ENCODE measurements around the gene ERRFI1.

ERRFI1 gene

DNA sequence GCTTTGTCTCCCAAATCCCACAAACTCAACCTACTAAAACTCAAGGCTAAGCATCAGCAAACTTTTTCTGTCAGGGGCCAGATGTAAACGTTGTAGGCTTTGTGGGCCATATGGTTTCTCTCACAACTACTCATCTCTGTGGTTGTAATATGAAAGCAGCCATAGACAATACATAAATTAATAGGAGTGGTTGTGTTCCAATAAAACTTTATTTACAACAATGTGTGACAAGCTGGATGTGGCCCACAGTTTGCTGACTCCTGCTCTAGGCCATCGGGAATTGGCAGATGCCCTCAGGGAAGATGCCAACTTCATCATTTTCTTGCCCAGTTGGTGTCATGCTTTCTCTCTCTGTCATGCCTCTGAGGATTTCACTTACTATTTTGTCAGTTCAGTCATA lies 17.5 kb upstream of the ERRFI1 start:
- no peak for DNase-seq (ENCODE audit: low read depth)

DNA sequence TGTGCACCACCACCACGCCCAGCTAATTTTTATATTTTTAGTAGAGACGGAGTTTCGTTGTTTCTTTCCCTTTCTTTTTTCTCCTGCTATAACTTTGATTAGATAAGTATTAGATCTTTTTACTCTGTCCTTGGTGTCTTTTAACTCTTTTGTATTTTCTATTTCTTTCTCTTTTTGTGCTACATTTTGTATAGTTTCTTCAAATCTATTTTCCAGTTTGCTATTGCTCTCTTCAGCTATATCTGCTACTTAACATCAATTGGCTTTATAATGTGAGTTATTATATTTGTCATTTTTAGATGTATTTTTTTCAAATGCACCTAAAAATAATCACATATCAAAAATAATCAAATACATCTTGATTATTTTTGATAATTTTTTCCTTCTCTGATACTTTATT lies 16.0 kb upstream of the ERRFI1 start:
- no peak for DNase-seq (ENCODE audit: low read depth)

DNA sequence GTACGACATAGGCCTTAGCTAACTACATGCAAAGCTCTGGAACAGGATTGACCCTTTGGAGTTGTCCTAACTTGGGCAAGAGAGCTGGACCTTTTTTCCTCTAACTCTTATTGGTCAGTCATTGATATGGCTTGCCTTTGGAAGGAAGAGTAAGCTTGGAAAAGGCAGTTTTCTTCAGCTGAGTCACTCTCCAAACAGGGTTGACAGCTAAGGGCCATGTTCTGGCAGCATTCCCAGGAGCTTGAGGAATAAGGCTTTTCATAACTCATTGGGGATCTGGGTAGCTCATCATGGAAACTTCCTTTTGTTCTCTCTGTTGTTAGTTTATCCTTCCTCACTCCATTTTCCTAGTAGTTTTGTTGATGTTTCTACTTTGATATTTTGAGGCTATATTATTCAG lies 14.5 kb upstream of the ERRFI1 start:
- peak; percentile 98 for DNase-seq (ENCODE audit: low read depth)

GRCh38 chr1:8039071-8039470 lies 13.0 kb upstream of the ERRFI1 start:
- no peak for DNase-seq (ENCODE audit: low read depth)

DNA sequence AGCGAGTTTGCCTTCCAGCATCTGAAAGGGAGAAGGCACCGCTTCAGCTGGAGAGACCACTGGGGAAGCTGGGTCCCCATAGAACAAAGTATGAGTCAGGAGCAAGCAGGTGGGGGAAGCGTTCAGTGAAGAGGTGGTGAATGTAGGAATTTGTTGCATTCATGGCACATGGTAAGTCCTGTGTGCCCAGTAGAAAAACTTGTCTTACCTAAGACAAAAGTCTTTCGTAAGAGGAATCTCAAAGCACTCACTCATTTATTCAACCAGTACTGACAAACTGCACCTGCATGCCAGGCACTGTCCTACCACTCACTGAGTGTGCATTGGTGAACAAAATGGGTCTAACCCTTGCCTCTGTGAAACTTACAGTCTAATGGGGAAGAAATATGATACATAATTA lies 9.2 kb upstream of the ERRFI1 start:
- DNase-seq (ENCODE audit: low read depth): no peak

DNA sequence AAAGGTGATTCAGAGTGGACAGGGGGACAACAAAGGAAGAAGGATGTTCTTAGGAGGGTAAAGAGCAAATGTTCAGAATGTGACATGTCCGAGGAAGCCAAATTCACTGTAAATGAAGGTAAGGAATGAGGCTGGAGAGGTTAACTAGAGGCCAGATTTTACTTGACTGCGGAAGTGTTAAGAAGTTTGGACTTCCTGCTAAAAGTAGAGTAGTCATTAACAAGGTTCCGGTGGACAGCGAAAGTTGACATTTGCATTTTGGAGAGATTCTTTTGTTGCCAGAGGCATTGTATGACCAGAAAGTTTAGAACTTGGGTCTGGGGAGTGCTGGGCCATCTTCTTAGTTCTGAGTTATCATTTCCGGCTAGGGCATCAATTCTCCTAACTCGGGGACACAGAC lies 7.2 kb upstream of the ERRFI1 start:
- no peak for DNase-seq (ENCODE audit: low read depth)

DNA sequence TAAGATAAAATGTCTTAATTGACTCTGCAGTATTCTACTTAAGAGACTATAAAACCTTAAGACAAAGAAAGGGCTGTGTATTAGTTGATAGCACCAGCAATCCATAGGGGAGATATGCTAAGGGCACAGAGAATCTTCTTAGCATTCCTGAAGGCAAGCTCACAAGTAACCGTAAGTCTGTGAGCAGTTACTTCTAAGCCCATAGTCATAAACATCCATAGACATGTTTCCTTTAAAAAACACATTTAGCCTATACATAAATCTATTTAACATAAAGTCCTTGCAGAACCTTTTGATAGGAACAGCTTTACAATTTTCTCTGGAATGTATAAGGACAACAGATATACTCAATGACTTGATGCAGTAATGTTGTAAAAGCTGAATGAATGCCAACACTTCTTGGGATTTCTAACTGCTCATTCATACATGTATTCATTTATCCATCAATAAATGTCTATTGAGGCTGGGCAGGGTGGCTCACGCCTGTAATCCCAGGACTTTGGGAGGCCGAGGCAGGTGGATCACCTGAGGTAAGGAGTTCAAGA lies 6.3 kb upstream of the ERRFI1 start:
- peak; percentile 26 for DNase-seq (ENCODE audit: low read depth)

DNA sequence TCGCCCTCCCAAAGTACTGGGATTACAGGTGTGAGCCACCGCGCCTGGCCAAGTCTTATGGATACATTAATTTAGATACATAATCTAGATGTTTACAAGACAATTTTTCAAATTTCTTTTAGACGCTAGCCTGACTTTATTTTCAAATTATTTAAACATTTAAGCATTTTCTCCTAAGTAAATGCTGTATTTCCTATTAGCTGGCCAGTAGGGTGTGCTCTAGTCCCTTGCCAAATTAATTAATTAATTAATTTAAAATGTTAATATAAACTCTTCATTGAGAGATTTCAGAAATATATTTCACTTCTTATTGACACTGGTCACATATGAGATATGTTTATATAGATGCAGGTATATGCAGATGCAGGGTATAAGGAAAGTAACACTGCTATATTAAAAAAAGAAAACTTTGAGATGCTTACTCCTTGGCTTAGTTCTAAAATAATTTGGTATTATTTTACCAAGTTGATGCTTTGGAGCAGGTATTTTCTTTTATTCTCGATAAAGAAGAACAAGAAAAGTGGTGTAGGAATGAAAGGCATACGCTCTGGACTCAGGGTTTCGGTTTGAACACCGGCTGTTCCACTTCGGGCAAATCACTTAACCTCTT lies 5.2 kb upstream of the ERRFI1 start:
- peak; percentile 70 for DNase-seq (ENCODE audit: low read depth)

GRCh38 chr1:8028571-8028910 lies 2.4 kb upstream of the ERRFI1 start:
- DNase-seq (ENCODE audit: low read depth): no peak

GRCh38 chr1:8027748-8028570 lies 1.9 kb upstream of the ERRFI1 start:
- peak; percentile 84 for DNase-seq (ENCODE audit: low read depth)

- peak; percentile 52 for DNase-seq (ENCODE audit: low read depth)
Measured at GRCh38 chr1:8026976-8027747, 1.1 kb upstream of the ERRFI1 start.

DNA sequence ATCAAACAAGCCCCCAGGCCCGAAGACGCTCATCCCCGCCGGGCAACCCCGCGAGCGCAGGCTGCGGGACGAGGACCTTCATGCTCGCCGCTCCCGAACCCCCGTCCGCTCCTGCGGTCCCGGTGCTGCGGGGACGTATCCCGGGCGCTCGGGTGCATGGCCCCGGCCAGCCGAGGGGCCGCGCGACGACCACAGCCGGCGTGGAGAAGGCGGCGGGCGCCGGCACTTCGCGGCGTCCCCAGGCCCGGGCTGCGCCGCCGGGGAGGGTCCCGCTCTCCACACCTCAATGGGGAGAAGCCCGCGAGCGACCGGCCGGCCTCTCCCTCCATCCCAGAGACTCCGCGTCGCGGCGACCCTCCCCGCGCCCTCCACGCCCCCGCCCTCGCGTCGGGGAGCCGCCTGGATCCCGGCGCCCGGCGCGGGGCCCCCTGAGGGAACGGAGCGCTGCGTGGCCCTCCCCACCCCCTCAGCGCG lies 401 bp downstream of the ERRFI1 start:
- DNase-seq (ENCODE audit: low read depth): no peak

DNA sequence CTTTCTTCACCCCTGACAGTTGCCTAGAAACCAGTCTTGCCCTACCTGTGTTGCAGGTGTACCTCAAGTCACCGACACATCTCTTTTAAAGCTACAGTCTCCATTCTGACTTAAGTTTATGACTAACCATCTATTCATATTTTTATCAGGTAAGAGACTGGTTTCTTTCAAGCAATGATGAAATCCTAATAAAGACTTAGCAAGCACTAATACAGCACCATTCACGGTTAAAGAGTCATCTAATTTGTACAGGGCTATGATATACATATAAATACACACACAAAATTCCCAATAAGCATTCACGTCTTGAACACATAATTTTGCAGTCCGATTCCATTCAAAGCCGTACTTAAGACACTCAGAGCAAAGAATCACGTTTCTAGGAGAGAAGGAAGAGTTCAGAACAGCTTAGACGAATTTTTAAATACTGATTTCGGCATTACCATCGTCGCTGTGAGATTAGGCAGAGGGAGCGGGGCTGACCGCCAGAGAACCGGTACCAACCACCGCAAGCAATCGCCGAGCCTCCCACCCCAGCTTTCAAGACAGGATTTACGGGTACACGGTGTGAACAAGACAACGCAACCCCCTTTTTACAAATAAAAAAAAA lies 943 bp downstream of the ERRFI1 start:
- DNase-seq (ENCODE audit: low read depth): peak; percentile 23

- DNase-seq (ENCODE audit: low read depth): no peak
Measured at GRCh38 chr1:8024329-8024728, 1.8 kb downstream of the ERRFI1 start.

GRCh38 chr1:8023995-8024313 lies 2.2 kb downstream of the ERRFI1 start:
- DNase-seq (ENCODE audit: low read depth): no peak

DNA sequence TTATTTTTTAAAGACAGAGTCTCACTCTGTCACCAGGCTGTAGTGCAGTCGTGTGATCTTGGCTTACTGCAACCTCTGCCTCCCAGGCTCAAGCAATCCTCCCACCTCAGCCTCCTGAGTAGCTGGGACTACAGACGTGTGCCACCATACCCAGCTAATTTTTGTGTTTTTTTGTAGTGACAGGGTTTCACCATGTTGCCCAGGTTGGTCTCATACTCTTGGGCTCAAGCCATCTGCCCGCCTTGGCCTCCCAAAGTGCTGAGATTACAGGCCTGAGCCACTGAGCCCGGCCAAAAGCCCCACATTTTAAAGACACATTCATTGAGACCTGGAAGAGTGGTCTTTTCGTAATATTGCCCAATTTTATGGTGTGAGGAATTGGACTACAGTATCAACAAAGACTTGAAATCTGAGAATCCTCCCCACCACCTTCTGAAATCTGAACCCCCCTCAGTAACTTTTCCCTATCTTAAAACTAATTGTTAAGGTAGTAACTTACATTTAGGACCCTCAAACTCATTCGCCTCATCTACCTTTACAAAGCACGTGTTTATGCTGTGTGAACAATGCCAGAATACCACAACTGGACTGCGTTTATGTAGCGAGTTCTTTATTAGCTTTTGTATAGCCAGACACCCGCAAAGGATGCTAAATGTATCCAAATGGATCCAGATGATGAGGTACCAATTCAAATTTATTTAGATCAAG lies 2.7 kb downstream of the ERRFI1 start:
- DNase-seq (ENCODE audit: low read depth): no peak

DNA sequence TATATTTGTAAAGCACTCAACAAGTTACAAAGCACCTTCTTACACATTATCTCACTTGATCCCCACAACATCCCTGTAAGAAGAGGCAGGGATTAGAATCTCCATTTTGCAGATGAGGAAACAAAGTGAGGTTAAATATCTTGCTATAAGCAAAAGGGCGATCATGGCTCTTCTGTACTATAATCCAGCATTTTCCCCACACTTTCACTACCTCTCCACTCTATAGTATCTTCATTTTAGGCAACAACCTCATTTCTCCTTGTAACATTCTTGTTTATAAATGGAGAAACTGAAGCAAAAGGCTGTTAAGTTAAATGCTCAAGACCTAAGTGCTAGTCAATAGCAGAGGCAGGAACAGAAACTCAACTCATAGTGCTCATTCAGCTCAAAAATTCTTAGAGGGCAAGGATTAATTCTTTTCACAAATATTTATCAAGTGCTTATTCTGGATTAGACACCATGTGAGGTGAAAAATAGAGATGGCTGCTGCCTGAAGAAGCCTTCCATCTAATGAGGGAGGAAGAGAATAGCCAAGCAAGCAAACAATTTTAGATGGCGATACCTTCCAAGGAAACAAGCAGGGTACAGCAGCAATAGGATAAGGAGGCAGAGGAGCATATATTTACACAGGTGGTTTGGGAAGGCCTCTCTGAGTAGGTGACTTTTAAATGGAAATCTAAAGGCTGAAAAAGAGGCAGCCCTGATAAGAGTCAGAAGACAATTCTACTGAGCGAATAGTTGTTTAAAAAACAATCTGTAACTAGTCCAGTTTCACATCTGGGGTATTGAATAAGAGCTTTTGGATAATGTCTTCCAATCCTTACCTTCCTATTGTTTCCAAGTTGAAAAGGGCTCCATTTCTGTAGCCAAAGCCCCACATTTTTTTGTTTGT lies 3.5 kb downstream of the ERRFI1 start:
- DNase-seq (ENCODE audit: low read depth): no peak

DNA sequence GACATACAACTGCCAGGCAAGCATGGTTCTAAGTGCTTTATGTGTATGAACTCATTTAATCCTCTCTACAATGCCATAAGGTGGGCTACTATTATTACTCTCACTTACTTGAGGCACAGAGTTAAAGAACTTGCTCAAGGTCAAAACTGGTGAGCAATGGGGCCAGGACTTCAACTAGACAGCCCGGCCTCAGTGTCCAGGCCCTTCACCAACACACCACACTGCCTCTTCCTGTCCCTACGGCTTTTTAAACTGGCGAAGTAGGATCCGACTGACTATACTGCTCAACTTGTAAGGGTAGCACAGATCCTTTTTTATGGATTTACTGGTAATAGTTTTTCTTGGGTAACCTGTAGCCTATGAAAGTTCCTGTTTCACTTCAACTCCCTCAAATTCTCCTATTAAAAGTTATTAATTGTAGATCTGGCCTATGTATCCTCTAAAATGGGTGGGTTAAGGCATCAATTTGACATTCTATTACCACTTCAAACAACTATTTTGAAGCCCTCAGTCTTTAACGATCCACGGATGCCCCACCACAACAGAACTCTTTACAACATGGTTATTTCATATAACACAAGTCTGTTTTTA lies 4.3 kb downstream of the ERRFI1 start:
- no peak for DNase-seq (ENCODE audit: low read depth)

- peak; percentile 79 for DNase-seq (ENCODE audit: low read depth)
Measured at GRCh38 chr1:8020032-8020431, 6.1 kb downstream of the ERRFI1 start.

GRCh38 chr1:8019229-8019620 lies 6.9 kb downstream of the ERRFI1 start:
- DNase-seq (ENCODE audit: low read depth): no peak
